Left ventricle myocardium inferior (tissue), 1 donor: ENCODE results near the gene ADAM12. TPM values are rescaled to one million over a fixed set of nuclear protein-coding genes. Genes with fewer than 3 reads are reported as not detected.

Experiments used
- DNase-seq: peaks from one replicate; pipeline ENCODE4 v3.0.0-alpha.2; 2020
- H3K27ac ChIP-seq: fragments of 200-600 bp; replicated peaks from 2 replicates; pipeline ENCODE4 v1.8.0; 2021
- H3K27me3 ChIP-seq: fragments of 200-600 bp; 2 replicates; pipeline ENCODE4 v1.8.0; 2021; ENCODE audit warnings: low read depth
- H3K36me3 ChIP-seq: fragments of 200-600 bp; 2 replicates; pipeline ENCODE4 v1.8.0; 2021
- H3K4me1 ChIP-seq: fragments of 200-600 bp; 2 replicates; pipeline ENCODE4 v1.8.0; 2021
- H3K4me3 ChIP-seq: fragments of 200-600 bp; 2 replicates; pipeline ENCODE4 v1.8.0; 2021; ENCODE audit warnings: mild to moderate bottlenecking, moderate library complexity
- H3K9me3 ChIP-seq: fragments of 200-600 bp; replicated peaks from 2 replicates; pipeline ENCODE4 v1.8.0; 2021
- CTCF ChIP-seq: fragments of 200-600 bp; IDR thresholded peaks from 2 replicates; pipeline ENCODE4 v1.8.0; 2021; ENCODE audit warnings: antibody characterized with exemption, mild to moderate bottlenecking, borderline replicate concordance
- intact Hi-C: fragments of 100-400 bp; cut with micrococcal nuclease; formaldehyde crosslinking; loops from one replicate; pipeline ENCODE4 v1.11.0; 2022
- total RNA-seq: library from RNA; stranded (reverse); fragmentation: NEBNext Ultra II Directional; extraction: Animal tissue kit (Norgen Biotek cat#: 25700); gene quantifications from one replicate; pipeline ENCODE4 v1.2.1, GENCODE V29; 2021
- donor health status: DM: no; HTN: yes; CAD: no; lungs with severe emphysema.

Gene ADAM12
- total RNA-seq, 1 donor from 2014 or later = 0.27 TPM

GRCh38 chr10:125967533-125967932 lies 420.7 kb downstream of the ADAM12 start:
- no peak for DNase-seq
- H3K9me3 ChIP-seq = no peaks in the 10 kb centered on the region
- H3K4me1 ChIP-seq = no peaks in the 10 kb centered on the region
- H3K27ac ChIP-seq = no peak overlapping the region
- intact Hi-C loops = no loop called here
- no peak overlapping the region for H3K4me3 ChIP-seq
- no peak for TF ChIP-seq CTCF
- no peaks in the 10 kb centered on the region for H3K36me3 ChIP-seq
- no peaks in the 10 kb centered on the region for H3K27me3 ChIP-seq

- no peaks in the 10 kb centered on the region for H3K9me3 ChIP-seq
- no peaks in the 10 kb centered on the region for H3K27me3 ChIP-seq
- no peak for TF ChIP-seq CTCF
- H3K27ac ChIP-seq = no peak overlapping the region
- no peaks in the 10 kb centered on the region for H3K4me1 ChIP-seq
- no peak for DNase-seq
- no peak overlapping the region for H3K4me3 ChIP-seq
- intact Hi-C loops = no loop called here
- H3K36me3 ChIP-seq = no peaks in the 10 kb centered on the region
These were observed 423.7 kb downstream of the ADAM12 start for GRCh38 chr10:125964558-125964957.
